NCI-H146 treated with DMSO at 0.1 percent for 48 hours (cell line): ENCODE measurements around the gene GAS6.

Source experiments
- DNase-seq: peaks from one replicate; lab custom pipeline; 2025; ENCODE audit not compliant: unreplicated experiment; lab: John Stamatoyannopoulos, UW

GAS6 gene

DNA sequence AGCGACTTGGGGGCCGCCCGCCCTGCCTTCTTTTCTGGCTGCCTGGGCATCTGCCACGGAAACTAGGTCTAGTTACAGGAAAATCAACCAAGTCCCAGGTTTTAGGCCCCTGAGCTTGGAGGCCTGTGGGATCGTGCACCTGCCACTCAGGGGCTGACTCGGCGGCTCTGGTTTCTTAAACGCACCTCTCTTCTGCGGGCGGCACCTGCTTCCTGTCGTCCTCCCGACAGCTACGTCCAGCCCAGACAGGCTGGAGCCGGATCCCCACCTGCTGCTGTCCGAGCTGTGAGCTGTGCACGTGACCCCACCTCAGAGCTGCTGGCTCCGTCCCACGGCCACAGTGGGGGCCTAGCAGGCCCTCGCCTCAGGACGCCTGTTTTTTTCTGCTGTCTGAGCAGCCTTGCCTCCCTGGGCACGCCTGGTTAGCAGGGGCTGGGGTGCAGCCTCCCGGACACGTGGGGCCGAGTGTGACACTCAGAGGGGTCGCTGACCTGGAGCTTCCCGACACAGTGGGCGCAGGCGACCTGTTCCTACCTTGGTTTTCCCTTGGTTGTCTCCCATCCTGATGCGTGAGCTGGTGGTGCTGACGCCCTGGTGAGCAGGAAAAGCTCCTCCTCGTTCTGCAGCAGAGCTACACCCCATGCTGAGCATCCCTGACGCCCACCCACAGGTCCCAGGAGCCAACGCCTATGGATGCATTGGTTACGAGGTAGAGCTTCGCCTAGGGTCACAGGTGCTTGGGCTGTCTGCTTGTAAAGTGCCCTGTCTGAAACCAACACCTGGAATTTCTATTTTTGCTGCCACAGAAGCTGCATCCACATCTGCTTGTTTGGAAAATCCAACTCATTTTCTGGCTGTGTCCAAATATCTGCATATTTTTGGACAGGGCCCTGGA lies 87.4 kb downstream of the GAS6 start:
- DNase-seq, result peak; percentile 33

DNA sequence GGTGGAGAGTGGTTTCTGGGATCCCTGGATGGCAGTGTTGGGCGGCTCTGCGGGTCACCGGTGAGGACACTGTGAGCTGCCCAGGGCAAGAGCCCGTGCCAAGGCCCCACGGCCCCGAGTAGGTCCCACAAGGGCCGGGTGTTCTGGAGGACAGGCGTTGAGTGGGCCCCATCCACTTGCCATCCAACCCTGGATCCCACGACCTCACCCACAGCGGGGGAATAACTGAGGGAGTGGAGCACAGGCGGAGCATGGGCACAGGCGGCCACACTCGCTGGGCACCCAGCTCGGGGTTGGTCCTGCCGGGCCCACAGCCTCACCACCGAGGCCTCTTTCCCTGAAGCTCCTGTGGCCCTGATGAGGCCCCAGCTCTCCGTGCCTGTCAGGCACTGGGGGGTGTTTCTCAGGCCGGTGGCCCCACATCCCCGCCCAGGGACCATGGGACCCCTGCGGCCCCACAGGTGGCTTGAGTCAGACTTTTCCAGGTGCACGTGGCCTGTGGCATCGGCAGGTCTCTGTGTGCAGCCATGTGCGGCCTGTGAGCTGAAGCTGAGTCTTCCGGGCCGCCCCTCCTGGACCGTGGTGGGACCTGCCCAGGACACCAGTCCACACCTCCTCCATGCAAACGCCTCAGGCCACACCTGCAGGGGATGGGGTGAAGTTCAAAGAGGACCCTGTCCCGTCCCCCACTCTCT lies 88.3 kb downstream of the GAS6 start:
- DNase-seq, result no peak

DNA sequence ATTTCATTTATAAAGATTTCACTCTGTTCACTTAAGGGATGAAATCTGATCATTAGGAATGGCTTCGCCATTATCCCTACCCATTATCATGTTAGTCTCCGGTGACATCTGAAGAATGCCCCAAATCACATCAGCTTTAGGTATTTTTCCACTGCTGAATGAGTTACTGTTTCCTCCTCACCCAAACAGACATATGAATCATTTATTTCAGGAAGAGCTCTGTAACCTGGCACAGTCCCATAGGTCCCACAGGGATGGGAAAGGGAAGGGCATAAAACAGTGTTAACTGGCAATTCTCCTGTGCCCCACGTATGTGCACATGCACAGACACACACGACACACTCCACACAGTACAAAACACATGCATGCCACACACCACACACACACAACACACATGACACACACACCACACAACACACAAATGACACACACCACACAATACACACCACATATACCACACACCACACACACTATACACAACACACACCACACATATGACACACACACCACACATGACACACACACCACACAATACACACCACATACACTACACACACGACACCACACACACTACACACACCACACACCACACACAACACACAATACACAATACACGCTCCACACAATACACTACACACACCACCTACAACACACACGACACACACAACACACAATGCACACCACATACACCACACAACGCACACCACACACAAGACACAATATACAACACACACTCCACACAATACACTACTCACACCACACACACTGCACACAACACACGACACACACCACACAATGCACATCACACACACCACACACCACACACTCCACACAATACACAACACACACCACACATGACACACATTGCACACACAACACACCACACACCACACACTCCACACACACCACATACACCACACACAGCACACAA lies 89.4 kb downstream of the GAS6 start:
- no peak for DNase-seq

DNA sequence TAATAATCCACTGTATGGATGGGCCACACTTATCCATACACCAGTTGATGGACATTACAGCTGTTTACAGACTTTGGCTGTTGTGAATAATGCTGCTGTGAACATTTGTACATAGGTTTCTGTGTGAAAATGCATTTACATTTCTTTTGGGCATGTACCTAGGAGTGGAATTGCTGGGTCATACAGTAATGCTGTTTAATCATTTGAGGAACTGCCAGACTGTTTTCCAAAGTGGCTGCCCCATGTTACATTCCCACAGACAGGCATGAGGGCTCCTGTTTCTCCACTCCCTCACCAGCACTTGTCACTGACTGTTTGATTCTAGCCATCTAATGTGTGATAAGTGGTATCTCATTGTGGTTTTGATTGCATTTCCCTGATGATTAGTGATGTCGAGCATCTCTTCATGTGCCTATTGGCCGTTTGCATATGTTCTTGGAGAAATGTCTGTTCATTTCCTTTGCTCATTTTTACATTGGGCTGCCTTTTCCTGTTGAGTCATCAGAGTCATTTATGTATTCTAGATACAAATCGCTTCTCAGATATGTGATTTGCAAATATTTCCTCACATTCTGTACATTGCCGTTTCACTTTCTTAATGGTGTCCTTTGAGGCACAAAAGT lies 92.1 kb downstream of the GAS6 start:
- no peak for DNase-seq

DNA sequence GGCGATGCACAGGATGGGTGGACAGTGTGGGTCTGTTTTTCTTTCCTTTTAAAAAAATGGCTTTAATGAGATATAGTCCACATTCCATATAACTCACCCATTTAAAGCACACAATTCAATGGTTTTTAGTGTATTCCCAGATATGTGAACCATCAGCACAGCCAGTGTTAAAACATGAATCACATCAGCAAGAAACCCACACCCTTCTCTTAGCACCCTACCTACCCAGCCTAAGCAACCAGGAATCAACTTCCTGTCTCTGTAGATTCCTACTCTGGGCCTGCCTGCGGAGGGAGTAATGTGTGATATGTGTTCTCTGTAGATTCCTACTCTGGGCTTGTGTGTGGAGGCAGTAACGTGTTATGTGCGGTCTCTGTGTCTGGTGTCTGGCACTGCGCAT lies 92.9 kb downstream of the GAS6 start:
- DNase-seq, result no peak
